Esophagus (tissue), 2 donors: Measurements from ENCODE around the gene FAM174C. TPM values are rescaled to one million over a fixed set of nuclear protein-coding genes. Genes with fewer than 3 reads are reported as not detected.

Experiments used
- H3K27ac ChIP-seq, 2 donors: one replicate each; pipeline ENCODE4 v1.5.1; 2013; ENCODE audit warnings: low read depth in 2 of 2, mild to moderate bottlenecking in 2 of 2, inconsistent platforms in 1 of 2, low read length in 1 of 2, moderate library complexity in 1 of 2
- H3K27me3 ChIP-seq, 2 donors: one replicate each; pipeline ENCODE4 v1.6.1; 2013; ENCODE audit warnings: low read length in 2 of 2, control low read depth in 1 of 2, mild to moderate bottlenecking in 1 of 2; ENCODE audit not compliant: insufficient read depth in 2 of 2, control insufficient read depth in 1 of 2
- H3K36me3 ChIP-seq, 2 donors: one replicate each; pipeline ENCODE4 v1.6.1; 2013; ENCODE audit warnings: low read length in 1 of 2; ENCODE audit not compliant: control insufficient read depth in 2 of 2, insufficient read depth in 2 of 2
- H3K4me1 ChIP-seq, 2 donors: one replicate each; pipeline ENCODE4 v1.6.1; 2013; ENCODE audit warnings: low read length in 1 of 2; ENCODE audit not compliant: control insufficient read depth in 2 of 2, insufficient read depth in 2 of 2
- H3K4me3 ChIP-seq, 2 donors: one replicate each; pipeline ENCODE4 v1.5.1; 2013; ENCODE audit warnings: low read length in 2 of 2, mild to moderate bottlenecking in 2 of 2, low read depth in 1 of 2, moderate library complexity in 1 of 2
- H3K9me3 ChIP-seq, 2 donors: one replicate each; pipeline ENCODE4 v1.6.1; 2013; ENCODE audit warnings: mild to moderate bottlenecking in 2 of 2, low read depth in 1 of 2, low read length in 1 of 2, moderate library complexity in 1 of 2; ENCODE audit not compliant: control insufficient read depth in 2 of 2, insufficient read depth in 1 of 2
- WGBS, 2 donors: extraction: QIAGEN DNeasy Blood & Tissue Kit; methylation state at CpG; one replicate each; pipeline ENCODE4 v1.1.7; 2013; 5-methylcytosine and 5-hydroxymethylcytosine counted together
- polyA plus RNA-seq, 2 donors: library from polyadenylated mRNA; stranded (reverse); fragments of 200-250 nt; gene quantifications; one replicate each; pipeline ENCODE4 v1.2.3, GENCODE V29; 2013
- donor health status: healthy with polysubstance abuse.
- donor health status: Bipolar disorder and iron deficiency.

FAM174C gene
- polyA plus RNA-seq, 2 donors, result 45.8 to 46.7 TPM

- peaks cover 0 to 9% of the 10 kb centered on the region in 2 donors for H3K4me1 ChIP-seq
- no peak overlapping the region for H3K4me3 ChIP-seq
- no peak overlapping the region for H3K27ac ChIP-seq
- 60 to 63% methylated on average over 10 to 11 of the region's 11 CpGs for whole genome bisulfite sequencing, 2 donors
- no peaks in the 10 kb centered on the region for H3K9me3 ChIP-seq
- H3K27me3 ChIP-seq, result no peaks in the 10 kb centered on the region
- H3K36me3 ChIP-seq, result no peaks in the 10 kb centered on the region
Measured at GRCh38 chr19:1308718-1309117, 33.4 kb downstream of the FAM174C start.

GRCh38 chr19:1309977-1310852, 34.9 kb downstream of the FAM174C start:
- Histone ChIP-seq H3K27me3 (no peaks in the 10 kb centered on the region), H3K9me3 (no peaks in the 10 kb centered on the region), H3K4me1 (peaks cover 0 to 11% of the 10 kb centered on the region in 2 donors), H3K36me3 (no peaks in the 10 kb centered on the region), H3K27ac (no peak overlapping the region), H3K4me3 (no peak overlapping the region)
- 63 to 69% methylated on average over 28 of the region's 28 CpGs for WGBS, 2 donors

- Histone ChIP-seq H3K36me3 (no peaks in the 10 kb centered on the region), H3K27me3 (peaks cover 0 to 2% of the 10 kb centered on the region in 2 donors), H3K4me3 (no peak overlapping the region), H3K4me1 (peaks cover 0 to 11% of the 10 kb centered on the region in 2 donors), H3K9me3 (no peaks in the 10 kb centered on the region), H3K27ac (no peak overlapping the region)
- WGBS, 2 donors, result 84 to 89% methylated on average over 18 of the region's 18 CpGs
Measured at GRCh38 chr19:1310853-1311180, 35.5 kb downstream of the FAM174C start.

- Histone ChIP-seq H3K4me3 (no peak overlapping the region), H3K9me3 (no peaks in the 10 kb centered on the region), H3K27ac (no peak overlapping the region), H3K4me1 (peaks cover 0 to 11% of the 10 kb centered on the region in 2 donors), H3K36me3 (no peaks in the 10 kb centered on the region), H3K27me3 (peaks cover 2 to 6% of the 10 kb centered on the region in 2 donors)
- 59 to 70% methylated on average over 19 to 21 of the region's 21 CpGs for WGBS, 2 donors
Measured at GRCh38 chr19:1311543-1312091, 36.3 kb downstream of the FAM174C start.

GRCh38 chr19:1312767-1313694, 37.7 kb downstream of the FAM174C start:
- no peaks in the 10 kb centered on the region for H3K36me3 ChIP-seq
- H3K4me1 ChIP-seq, result peaks cover 0 to 11% of the 10 kb centered on the region in 2 donors
- no peak overlapping the region for H3K27ac ChIP-seq
- H3K9me3 ChIP-seq, result no peaks in the 10 kb centered on the region
- H3K27me3 ChIP-seq, result peaks cover 2 to 6% of the 10 kb centered on the region in 2 donors
- no peak overlapping the region for H3K4me3 ChIP-seq
- 58 to 59% methylated on average over 58 to 61 of the region's 61 CpGs for WGBS, 2 donors

GRCh38 chr19:1313695-1314613, 38.6 kb downstream of the FAM174C start:
- H3K4me3 ChIP-seq, result no peak overlapping the region
- H3K27ac ChIP-seq, result no peak overlapping the region
- H3K27me3 ChIP-seq, result peaks cover 6% of the 10 kb centered on the region in 2 donors
- no peaks in the 10 kb centered on the region for H3K9me3 ChIP-seq
- H3K4me1 ChIP-seq, result peaks cover 0 to 11% of the 10 kb centered on the region in 2 donors
- H3K36me3 ChIP-seq, result no peaks in the 10 kb centered on the region
- WGBS, 2 donors, result 57 to 64% methylated on average over 32 of the region's 32 CpGs

GRCh38 chr19:1315470-1316166, 40.3 kb downstream of the FAM174C start:
- Histone ChIP-seq H3K4me3 (peak overlapping the region in 1 of 2 donors; percentile 9), H3K4me1 (peaks cover 0 to 11% of the 10 kb centered on the region in 2 donors), H3K27me3 (peaks cover 6% of the 10 kb centered on the region in 2 donors)

GRCh38 chr19:1316466-1316865, 41.1 kb downstream of the FAM174C start:
- H3K4me1 ChIP-seq, result peaks cover 0 to 11% of the 10 kb centered on the region in 2 donors
- H3K9me3 ChIP-seq, result no peaks in the 10 kb centered on the region
- 69 to 70% methylated on average over 13 of the region's 13 CpGs for WGBS, 2 donors
- H3K27me3 ChIP-seq, result peaks cover 6% of the 10 kb centered on the region in 2 donors
- H3K27ac ChIP-seq, result no peak overlapping the region
- H3K36me3 ChIP-seq, result no peaks in the 10 kb centered on the region
- no peak overlapping the region for H3K4me3 ChIP-seq

More at GRCh38 chr19:1315470-1316166, 40.3 kb downstream of the FAM174C start:
- 7 to 9% methylated on average over 46 to 58 of the region's 58 CpGs for WGBS, 2 donors
- Histone ChIP-seq H3K27ac (no peak overlapping the region), H3K36me3 (no peaks in the 10 kb centered on the region), H3K9me3 (no peaks in the 10 kb centered on the region)
